IPS-15b (cell line): ENCODE measurements around the gene MET.
"Not testable (repeated sequence)": the region's sequence is repeated elsewhere in the genome, so short reads cannot be mapped to it uniquely, and the experiment has no call there.

Experiments
- H3K27me3 ChIP-seq: one replicate; pipeline ENCODE4 v1.6.1; 2013; ENCODE audit warnings: low read length; ENCODE audit not compliant: control insufficient read depth, insufficient read depth
- H3K36me3 ChIP-seq: one replicate; pipeline ENCODE4 v1.6.1; 2013; ENCODE audit warnings: low read length; ENCODE audit not compliant: control insufficient read depth, insufficient read depth
- H3K4me1 ChIP-seq: one replicate; pipeline ENCODE4 v1.6.1; 2013; ENCODE audit warnings: mild to moderate bottlenecking, low read length; ENCODE audit not compliant: control insufficient read depth, insufficient read depth
- H3K4me3 ChIP-seq: one replicate; pipeline ENCODE4 v1.5.1; 2013; ENCODE audit warnings: low read depth, low read length
- H3K9ac ChIP-seq: one replicate; pipeline ENCODE4 v1.6.1; 2013; ENCODE audit warnings: low read depth, mild to moderate bottlenecking, low read length
- H3K9me3 ChIP-seq: one replicate; pipeline ENCODE4 v1.6.1; 2013; ENCODE audit warnings: mild to moderate bottlenecking, low read length; ENCODE audit not compliant: control insufficient read depth, insufficient read depth

Gene MET

GRCh38 chr7:116643148-116643547 lies 28.8 kb upstream of the MET start:
- H3K9me3 ChIP-seq, H3K36me3 ChIP-seq, H3K27me3 ChIP-seq, H3K9ac ChIP-seq, H3K4me3 ChIP-seq, H3K4me1 ChIP-seq: not testable (repeated sequence)

GRCh38 chr7:116644628-116645027 lies 27.4 kb upstream of the MET start:
- Histone ChIP-seq H3K36me3 (no peaks in the 10 kb centered on the region), H3K4me1 (no peaks in the 10 kb centered on the region), H3K4me3 (no peak overlapping the region), H3K27me3 (no peaks in the 10 kb centered on the region), H3K9me3 (no peaks in the 10 kb centered on the region), H3K9ac (no peak overlapping the region)

GRCh38 chr7:116647290-116647689 lies 24.7 kb upstream of the MET start:
- H3K4me1 ChIP-seq, result no peaks in the 10 kb centered on the region
- no peaks in the 10 kb centered on the region for H3K9me3 ChIP-seq
- no peaks in the 10 kb centered on the region for H3K36me3 ChIP-seq
- no peaks in the 10 kb centered on the region for H3K27me3 ChIP-seq
- no peak overlapping the region for H3K4me3 ChIP-seq
- no peak overlapping the region for H3K9ac ChIP-seq

DNA sequence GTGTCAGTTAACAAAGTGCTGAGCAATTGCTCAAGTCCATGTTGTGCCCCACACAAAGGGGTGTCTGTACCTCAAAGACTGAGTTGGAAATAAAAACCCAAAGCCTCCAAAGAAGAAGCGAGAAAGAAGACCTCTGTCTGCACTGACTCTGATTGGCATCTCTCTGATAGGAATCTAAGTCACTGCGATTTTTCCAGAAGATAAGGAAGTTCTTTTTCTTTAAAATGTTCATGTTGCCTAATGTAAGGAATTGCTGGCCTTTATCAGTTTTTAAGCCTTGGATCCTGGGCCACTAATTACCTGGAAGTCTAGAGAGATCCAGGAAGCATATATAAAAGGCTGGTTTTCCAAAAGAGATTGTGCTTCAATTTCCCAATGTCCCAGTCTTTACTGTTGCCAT lies 24.1 kb upstream of the MET start:
- Histone ChIP-seq H3K4me3 (no peak overlapping the region), H3K27me3 (no peaks in the 10 kb centered on the region), H3K4me1 (no peaks in the 10 kb centered on the region), H3K9me3 (no peaks in the 10 kb centered on the region), H3K9ac (no peak overlapping the region), H3K36me3 (no peaks in the 10 kb centered on the region)

GRCh38 chr7:116650436-116650835 lies 21.6 kb upstream of the MET start:
- H3K27me3 ChIP-seq, result no peaks in the 10 kb centered on the region
- H3K36me3 ChIP-seq, result no peaks in the 10 kb centered on the region
- no peaks in the 10 kb centered on the region for H3K4me1 ChIP-seq
- H3K9ac ChIP-seq, result no peak overlapping the region
- no peak overlapping the region for H3K4me3 ChIP-seq
- no peaks in the 10 kb centered on the region for H3K9me3 ChIP-seq

DNA sequence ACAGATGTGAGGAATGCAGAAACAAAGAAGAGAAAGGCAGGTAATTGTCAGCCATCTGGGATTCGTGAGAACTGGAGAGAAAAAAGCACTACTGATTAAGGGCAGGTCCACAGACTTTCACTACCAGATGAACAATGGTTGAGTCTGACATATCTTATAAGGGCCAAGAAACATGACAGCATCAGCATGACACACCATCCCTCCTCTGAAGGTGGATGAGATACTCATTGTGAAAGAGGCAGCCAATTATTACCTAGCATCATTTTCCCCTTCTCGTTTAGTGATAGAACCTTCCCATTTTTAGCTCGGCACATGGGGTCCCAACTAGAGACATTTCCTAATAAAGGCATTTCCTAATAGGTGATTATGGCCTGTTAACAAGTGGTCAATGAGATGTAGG lies 19.2 kb upstream of the MET start:
- Histone ChIP-seq H3K9me3 (no peaks in the 10 kb centered on the region), H3K4me3 (no peak overlapping the region)

DNA sequence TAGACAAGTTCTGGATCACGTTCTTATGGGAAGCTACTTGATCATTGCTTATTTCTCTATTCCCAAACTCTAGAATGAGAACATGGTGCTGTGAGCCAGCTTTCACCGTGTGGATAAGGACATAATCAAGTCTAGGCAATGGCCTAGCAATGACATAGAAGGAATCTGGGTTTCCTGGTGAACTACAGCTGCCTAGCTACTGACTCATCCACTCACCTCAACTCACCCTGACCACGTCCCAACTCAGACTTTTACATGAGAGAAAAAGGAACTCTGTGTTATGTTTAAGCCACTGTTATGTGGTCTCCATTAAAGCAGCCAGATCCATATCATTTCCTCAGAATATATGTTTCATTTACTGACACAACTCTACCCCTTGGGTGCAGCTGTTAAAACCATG lies 18.8 kb upstream of the MET start:
- no peak overlapping the region for H3K4me3 ChIP-seq
- H3K36me3 ChIP-seq, result no peaks in the 10 kb centered on the region
- H3K27me3 ChIP-seq, result no peaks in the 10 kb centered on the region
- H3K4me1 ChIP-seq, result no peaks in the 10 kb centered on the region
- H3K9ac ChIP-seq, result no peak overlapping the region
- no peaks in the 10 kb centered on the region for H3K9me3 ChIP-seq

More for the DNA sequence above, 19.2 kb upstream of the MET start:
- Histone ChIP-seq H3K4me1 (no peaks in the 10 kb centered on the region), H3K9ac (no peak overlapping the region), H3K36me3 (no peaks in the 10 kb centered on the region), H3K27me3 (no peaks in the 10 kb centered on the region)

- Histone ChIP-seq H3K4me3 (no peak overlapping the region), H3K9me3 (no peaks in the 10 kb centered on the region), H3K36me3 (no peaks in the 10 kb centered on the region), H3K27me3 (no peaks in the 10 kb centered on the region), H3K9ac (no peak overlapping the region), H3K4me1 (no peaks in the 10 kb centered on the region)
Measured at GRCh38 chr7:116653646-116654045, 18.4 kb upstream of the MET start.

DNA sequence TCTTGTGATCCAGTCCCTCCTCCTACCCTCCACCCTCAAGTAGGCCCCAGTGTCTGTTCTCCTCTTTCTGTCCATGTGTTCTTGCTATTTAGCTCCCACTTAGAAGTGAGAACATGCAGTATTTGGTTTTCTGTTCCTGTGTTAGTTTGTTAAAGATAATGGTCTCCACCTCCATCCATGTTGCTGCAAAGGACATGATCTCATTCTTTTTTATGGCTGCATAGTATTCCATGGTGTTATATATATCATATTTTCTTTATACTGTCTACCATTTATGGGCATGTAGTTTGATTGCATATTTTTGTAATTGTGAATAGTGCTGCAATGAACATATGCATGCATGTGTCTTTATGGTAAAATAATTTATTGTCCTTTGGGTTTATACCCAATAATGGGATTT lies 12.7 kb upstream of the MET start:
- H3K27me3 ChIP-seq, H3K4me3 ChIP-seq, H3K4me1 ChIP-seq, H3K36me3 ChIP-seq, H3K9ac ChIP-seq, H3K9me3 ChIP-seq: not testable (repeated sequence)

- no peaks in the 10 kb centered on the region for H3K36me3 ChIP-seq
- no peaks in the 10 kb centered on the region for H3K27me3 ChIP-seq
- no peak overlapping the region for H3K9ac ChIP-seq
- no peaks in the 10 kb centered on the region for H3K9me3 ChIP-seq
- H3K4me3 ChIP-seq, result no peak overlapping the region
- no peaks in the 10 kb centered on the region for H3K4me1 ChIP-seq
Measured at GRCh38 chr7:116661865-116662264, 10.1 kb upstream of the MET start.

GRCh38 chr7:116663744-116664143 lies 8.3 kb upstream of the MET start:
- Histone ChIP-seq H3K36me3 (no peaks in the 10 kb centered on the region), H3K4me1 (no peaks in the 10 kb centered on the region), H3K4me3 (no peak overlapping the region), H3K9ac (no peak overlapping the region), H3K9me3 (no peaks in the 10 kb centered on the region), H3K27me3 (no peaks in the 10 kb centered on the region)

- no peaks in the 10 kb centered on the region for H3K36me3 ChIP-seq
- no peak overlapping the region for H3K9ac ChIP-seq
- H3K4me3 ChIP-seq, result no peak overlapping the region
- peaks cover 5% of the 10 kb centered on the region for H3K27me3 ChIP-seq
- no peaks in the 10 kb centered on the region for H3K4me1 ChIP-seq
- H3K9me3 ChIP-seq, result no peaks in the 10 kb centered on the region
Measured at GRCh38 chr7:116665332-116665996, 6.5 kb upstream of the MET start.
